Measurements from ENCODE around the gene EMC6. TPM values are rescaled to one million over a fixed set of nuclear protein-coding genes. Genes with fewer than 3 reads are reported as not detected.

Gene EMC6
- total RNA-seq, 4 donors from 2014 or later: 12.6 to 23.4 (median 18.9) TPM

DNA sequence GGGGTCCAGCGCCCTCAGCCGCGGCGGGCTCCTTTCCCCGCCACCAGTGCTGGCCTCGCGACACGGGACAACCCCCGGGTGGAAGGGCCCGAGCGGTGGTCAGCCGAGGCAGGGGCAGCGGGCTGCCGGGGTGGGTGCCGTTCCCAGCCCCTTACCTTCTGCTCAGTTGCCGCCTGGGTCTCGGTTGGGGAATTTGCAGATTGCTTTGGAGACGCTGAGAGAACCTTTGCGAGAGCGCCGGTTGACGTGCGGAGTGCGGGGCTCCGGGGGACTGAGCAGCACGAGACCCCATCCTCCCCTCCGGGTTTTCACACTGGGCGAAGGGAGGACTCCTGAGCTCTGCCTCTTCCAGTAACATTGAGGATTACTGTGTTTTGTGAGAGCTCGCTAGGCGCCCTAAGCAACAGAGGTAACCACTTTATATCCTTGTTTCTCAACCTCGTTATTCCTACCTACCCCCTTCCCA lies 31.7 kb upstream of the EMC6 start:
- WGBS, 2 donors: 1% methylated on average over 20 to 23 of the region's 31 CpGs
- Histone ChIP-seq H3K9me3 (no peaks in the 10 kb centered on the region), H3K4me1 (peaks cover 0 to 61% (median 17%) of the 10 kb centered on the region in 4 donors), H3K27me3 (no peaks in the 10 kb centered on the region), H3K27ac (peak overlapping the region; percentile 92 to 99 (median 96)), H3K4me3 (peak overlapping the region; percentile 94 to 97 (median 96)), H3K36me3 (peaks cover 0 to 28% (median 0%) of the 10 kb centered on the region in 3 donors)
- no peak for TF ChIP-seq EP300 (IDR thresholded peaks at IDR 0.05)
- TF ChIP-seq POLR2A (IDR thresholded peaks at IDR 0.05): no peak
- TF ChIP-seq, protein P1, sequence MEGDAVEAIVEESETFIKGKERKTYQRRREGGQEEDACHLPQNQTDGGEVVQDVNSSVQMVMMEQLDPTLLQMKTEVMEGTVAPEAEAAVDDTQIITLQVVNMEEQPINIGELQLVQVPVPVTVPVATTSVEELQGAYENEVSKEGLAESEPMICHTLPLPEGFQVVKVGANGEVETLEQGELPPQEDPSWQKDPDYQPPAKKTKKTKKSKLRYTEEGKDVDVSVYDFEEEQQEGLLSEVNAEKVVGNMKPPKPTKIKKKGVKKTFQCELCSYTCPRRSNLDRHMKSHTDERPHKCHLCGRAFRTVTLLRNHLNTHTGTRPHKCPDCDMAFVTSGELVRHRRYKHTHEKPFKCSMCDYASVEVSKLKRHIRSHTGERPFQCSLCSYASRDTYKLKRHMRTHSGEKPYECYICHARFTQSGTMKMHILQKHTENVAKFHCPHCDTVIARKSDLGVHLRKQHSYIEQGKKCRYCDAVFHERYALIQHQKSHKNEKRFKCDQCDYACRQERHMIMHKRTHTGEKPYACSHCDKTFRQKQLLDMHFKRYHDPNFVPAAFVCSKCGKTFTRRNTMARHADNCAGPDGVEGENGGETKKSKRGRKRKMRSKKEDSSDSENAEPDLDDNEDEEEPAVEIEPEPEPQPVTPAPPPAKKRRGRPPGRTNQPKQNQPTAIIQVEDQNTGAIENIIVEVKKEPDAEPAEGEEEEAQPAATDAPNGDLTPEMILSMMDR (IDR thresholded peaks at IDR 0.05): no peak
- DNase-seq (ENCODE audit: low spot score in 2 of 2): no peak

DNA sequence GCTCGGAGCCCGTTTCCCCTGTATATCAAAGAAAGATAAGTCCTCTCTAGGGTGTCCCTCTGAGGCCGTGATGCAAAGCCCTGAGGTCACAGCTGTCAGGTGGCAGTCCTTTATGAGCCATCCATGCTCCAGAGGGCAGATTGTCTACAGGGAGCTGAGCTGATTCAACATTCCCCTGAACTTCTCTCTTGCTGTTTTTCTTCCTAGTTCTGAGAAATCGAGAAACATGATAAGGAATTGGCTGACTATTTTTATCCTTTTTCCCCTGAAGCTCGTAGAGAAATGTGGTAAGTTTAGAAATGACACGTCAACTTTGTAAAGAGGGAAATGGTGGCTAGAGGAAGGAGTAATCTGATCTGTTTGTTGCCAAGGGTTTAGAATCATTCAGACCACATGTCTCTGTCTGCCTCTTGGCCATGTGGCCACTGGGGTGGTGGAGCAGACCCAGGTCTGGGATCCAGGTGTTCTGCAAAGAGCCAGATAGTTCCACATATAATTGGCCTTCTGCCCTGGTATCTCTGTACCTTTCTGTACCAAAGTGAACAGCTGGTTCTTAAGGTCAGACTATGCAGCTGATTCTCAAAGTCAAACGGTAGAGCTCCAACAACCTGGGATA lies 28.5 kb upstream of the EMC6 start:
- WGBS, 2 donors: 37 to 42% methylated on average over 7 of the region's 7 CpGs
- TF ChIP-seq, protein P1 (IDR thresholded peaks at IDR 0.05): no peak
- TF ChIP-seq POLR2A (IDR thresholded peaks at IDR 0.05) (no peak), EP300 (IDR thresholded peaks at IDR 0.05) (no peak)
- DNase-seq (ENCODE audit: low spot score in 2 of 2): no peak
- Histone ChIP-seq H3K27ac (peak overlapping the region in 3 of 4 donors; percentile 15 to 66 (median 19)), H3K27me3 (no peaks in the 10 kb centered on the region), H3K4me1 (peaks cover 0 to 34% (median 8%) of the 10 kb centered on the region in 4 donors), H3K9me3 (no peaks in the 10 kb centered on the region), H3K36me3 (peaks cover 0 to 50% (median 0%) of the 10 kb centered on the region in 3 donors), H3K4me3 (no peak overlapping the region)

DNA sequence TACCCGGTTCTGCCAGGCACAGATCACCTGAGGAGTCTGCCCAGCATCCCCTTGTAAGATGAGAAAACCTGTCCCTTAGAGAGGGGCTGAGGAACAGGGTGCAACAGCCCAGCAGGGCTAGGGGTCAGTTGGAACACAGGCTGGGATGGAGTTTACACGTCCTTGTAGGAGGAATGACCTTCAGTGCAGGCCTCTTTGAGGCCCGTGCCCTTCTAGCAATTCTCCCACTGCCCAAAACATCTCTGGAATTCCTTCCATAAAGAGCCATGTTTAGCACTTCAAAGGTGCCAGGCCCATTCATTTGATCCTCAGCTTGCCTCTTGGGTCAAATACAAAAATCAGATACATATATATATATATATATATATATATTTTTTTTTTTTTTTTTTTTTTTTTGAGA lies 27.6 kb upstream of the EMC6 start:
- Histone ChIP-seq H3K9me3 (no peaks in the 10 kb centered on the region), H3K4me1 (peaks cover 0 to 29% (median 8%) of the 10 kb centered on the region in 4 donors), H3K4me3 (no peak overlapping the region), H3K36me3 (peaks cover 0 to 57% (median 0%) of the 10 kb centered on the region in 3 donors), H3K27me3 (no peaks in the 10 kb centered on the region), H3K27ac (peak overlapping the region in 2 of 4 donors; percentile 15 to 66)
- no peak for DNase-seq (ENCODE audit: low spot score in 2 of 2)
- TF ChIP-seq, protein P1 (IDR thresholded peaks at IDR 0.05): no peak
- no peak for TF ChIP-seq EP300 (IDR thresholded peaks at IDR 0.05)
- no peak for TF ChIP-seq POLR2A (IDR thresholded peaks at IDR 0.05)
- WGBS, 2 donors: 58 to 77% methylated on average over 3 of the region's 3 CpGs

DNA sequence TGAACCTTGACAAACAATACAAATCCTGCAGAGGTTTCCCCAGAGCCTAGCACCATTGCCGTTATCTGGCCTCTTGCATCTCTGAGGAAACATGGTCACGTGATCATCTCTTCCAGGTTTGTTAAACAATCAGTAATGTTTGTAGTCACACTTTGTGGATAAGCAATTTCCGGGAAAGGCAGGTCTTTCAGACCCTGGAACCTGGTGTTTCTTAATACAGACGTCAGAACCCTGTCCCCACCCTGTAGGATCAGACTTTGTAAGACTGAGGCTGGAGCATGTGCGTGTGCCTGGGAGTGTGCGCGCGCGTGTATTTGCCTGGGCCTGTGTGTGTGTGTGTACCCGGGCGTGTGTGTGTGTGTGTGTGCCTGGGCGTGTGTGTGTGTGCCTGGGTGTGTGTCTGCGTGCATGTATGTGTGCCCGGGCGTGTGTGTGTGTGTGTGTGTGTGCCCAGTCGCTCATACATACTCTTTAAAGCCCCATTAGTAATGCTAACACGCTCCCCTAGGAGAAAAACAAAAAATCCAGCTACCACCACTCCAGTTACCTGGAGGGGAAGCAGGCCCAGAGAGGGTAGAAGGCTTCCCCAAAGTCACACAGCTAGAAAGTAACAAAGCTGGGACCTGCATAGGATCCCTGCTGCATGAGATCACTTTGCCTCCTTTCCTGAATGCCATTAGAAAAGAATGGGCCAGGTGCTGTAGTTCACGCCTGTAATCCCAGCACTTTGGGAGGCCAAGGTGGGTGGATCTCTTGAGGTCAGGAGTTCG lies 26.7 kb upstream of the EMC6 start:
- Histone ChIP-seq H3K36me3 (peaks cover 0 to 64% (median 0%) of the 10 kb centered on the region in 3 donors), H3K27ac (peak overlapping the region in 2 of 4 donors; percentile 1 to 57), H3K9me3 (no peaks in the 10 kb centered on the region), H3K27me3 (no peaks in the 10 kb centered on the region), H3K4me3 (no peak overlapping the region), H3K4me1 (peaks cover 0 to 27% (median 7%) of the 10 kb centered on the region in 4 donors)
- no peak for DNase-seq (ENCODE audit: low spot score in 2 of 2)
- TF ChIP-seq EP300 (IDR thresholded peaks at IDR 0.05): no peak
- 83 to 92% methylated on average over 18 to 19 of the region's 19 CpGs for WGBS, 2 donors

DNA sequence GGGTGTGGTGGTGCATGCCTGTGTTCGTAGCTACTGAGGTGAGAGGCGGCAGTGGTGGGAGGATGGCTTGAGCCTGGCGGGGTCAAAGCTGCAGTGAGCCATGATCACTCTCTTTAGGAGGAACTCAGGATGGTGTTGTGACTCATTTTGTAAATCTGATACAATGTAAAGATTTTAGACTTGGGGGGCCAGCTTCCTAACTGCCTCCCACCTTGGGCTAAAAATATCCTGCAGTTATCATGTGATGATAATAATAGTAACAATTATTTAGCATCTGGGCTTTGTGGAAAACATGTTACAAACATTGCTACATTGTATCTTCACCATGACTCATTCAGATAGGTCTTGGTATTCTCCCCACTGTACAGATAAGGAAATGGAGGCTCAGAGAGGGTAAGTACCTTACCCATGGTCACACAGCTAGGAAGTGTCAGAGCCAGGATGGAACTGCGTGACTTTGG lies 24.7 kb upstream of the EMC6 start:
- H3K4me1 ChIP-seq: peaks cover 0 to 26% (median 0%) of the 10 kb centered on the region in 4 donors
- no peak overlapping the region for H3K27ac ChIP-seq
- WGBS, 2 donors: 79 to 85% methylated on average over 4 of the region's 4 CpGs
- no peak for DNase-seq (ENCODE audit: low spot score in 2 of 2)
- H3K27me3 ChIP-seq: no peaks in the 10 kb centered on the region
- H3K36me3 ChIP-seq: peaks cover 0 to 76% (median 4%) of the 10 kb centered on the region in 3 donors
- TF ChIP-seq EP300 (IDR thresholded peaks at IDR 0.05) (no peak), POLR2A (IDR thresholded peaks at IDR 0.05) (no peak)
- TF ChIP-seq, protein P1 (IDR thresholded peaks at IDR 0.05): no peak
- no peak overlapping the region for H3K4me3 ChIP-seq
- H3K9me3 ChIP-seq: no peaks in the 10 kb centered on the region
